Measurements from ENCODE around the gene CCDC88C.

DNA sequence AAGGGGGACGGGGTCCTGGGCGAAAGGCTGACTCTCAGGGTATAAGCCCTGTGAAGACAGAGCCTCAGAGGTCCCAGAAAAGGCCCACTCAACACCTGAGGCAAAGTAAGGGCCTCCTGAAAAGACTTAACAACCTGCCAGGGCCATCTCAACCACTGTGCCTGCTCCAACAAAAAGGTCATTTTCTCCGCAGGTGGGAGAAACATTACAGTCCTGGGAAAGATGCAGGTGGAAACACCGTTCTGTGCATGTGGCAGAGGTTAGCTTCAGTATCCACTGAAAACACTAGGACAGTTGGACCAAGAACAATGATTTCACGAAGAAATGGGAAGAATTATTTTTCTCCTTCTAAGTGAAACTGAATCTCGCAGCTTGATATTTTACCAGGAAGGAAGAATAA, 50.9 kb downstream of the CCDC88C start:
- TF ChIP-seq, protein P1, sequence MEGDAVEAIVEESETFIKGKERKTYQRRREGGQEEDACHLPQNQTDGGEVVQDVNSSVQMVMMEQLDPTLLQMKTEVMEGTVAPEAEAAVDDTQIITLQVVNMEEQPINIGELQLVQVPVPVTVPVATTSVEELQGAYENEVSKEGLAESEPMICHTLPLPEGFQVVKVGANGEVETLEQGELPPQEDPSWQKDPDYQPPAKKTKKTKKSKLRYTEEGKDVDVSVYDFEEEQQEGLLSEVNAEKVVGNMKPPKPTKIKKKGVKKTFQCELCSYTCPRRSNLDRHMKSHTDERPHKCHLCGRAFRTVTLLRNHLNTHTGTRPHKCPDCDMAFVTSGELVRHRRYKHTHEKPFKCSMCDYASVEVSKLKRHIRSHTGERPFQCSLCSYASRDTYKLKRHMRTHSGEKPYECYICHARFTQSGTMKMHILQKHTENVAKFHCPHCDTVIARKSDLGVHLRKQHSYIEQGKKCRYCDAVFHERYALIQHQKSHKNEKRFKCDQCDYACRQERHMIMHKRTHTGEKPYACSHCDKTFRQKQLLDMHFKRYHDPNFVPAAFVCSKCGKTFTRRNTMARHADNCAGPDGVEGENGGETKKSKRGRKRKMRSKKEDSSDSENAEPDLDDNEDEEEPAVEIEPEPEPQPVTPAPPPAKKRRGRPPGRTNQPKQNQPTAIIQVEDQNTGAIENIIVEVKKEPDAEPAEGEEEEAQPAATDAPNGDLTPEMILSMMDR (IDR thresholded peaks at IDR 0.05), result no peak
- TF ChIP-seq, protein P2, sequence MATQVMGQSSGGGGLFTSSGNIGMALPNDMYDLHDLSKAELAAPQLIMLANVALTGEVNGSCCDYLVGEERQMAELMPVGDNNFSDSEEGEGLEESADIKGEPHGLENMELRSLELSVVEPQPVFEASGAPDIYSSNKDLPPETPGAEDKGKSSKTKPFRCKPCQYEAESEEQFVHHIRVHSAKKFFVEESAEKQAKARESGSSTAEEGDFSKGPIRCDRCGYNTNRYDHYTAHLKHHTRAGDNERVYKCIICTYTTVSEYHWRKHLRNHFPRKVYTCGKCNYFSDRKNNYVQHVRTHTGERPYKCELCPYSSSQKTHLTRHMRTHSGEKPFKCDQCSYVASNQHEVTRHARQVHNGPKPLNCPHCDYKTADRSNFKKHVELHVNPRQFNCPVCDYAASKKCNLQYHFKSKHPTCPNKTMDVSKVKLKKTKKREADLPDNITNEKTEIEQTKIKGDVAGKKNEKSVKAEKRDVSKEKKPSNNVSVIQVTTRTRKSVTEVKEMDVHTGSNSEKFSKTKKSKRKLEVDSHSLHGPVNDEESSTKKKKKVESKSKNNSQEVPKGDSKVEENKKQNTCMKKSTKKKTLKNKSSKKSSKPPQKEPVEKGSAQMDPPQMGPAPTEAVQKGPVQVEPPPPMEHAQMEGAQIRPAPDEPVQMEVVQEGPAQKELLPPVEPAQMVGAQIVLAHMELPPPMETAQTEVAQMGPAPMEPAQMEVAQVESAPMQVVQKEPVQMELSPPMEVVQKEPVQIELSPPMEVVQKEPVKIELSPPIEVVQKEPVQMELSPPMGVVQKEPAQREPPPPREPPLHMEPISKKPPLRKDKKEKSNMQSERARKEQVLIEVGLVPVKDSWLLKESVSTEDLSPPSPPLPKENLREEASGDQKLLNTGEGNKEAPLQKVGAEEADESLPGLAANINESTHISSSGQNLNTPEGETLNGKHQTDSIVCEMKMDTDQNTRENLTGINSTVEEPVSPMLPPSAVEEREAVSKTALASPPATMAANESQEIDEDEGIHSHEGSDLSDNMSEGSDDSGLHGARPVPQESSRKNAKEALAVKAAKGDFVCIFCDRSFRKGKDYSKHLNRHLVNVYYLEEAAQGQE (IDR thresholded peaks at IDR 0.05; ENCODE audit: insufficient read depth in 1 of 2, low read depth in 2 of 2, low read length in 1 of 2), result no peak
- no peak for TF ChIP-seq POLR2AphosphoS5 (IDR thresholded peaks at IDR 0.05; ENCODE audit: low read depth, low read length)
- no peak for TF ChIP-seq SIN3A (IDR thresholded peaks at IDR 0.05; ENCODE audit: borderline replicate concordance, insufficient read depth, low read depth, low read length)
- no peak for TF ChIP-seq TCF7L2 (IDR thresholded peaks at IDR 0.05; ENCODE audit: low read depth, low read length)
